ENCODE measurements around the gene GHSR.

- TF ChIP-seq CTCF (optimal IDR thresholded peaks at IDR 0.05 in 1 of 3, IDR thresholded peaks at IDR 0.05 in 1 of 3, conservative IDR thresholded peaks at IDR 0.05 in 1 of 3; ENCODE audit: extremely low read depth in 1 of 3, insufficient read depth in 2 of 3, low read length in 3 of 3) (no peak), EZH2 (IDR thresholded peaks at IDR 0.05; ENCODE audit: low read length) (no peak)
Observed at GRCh38 chr3:172404237-172404962, 43.9 kb downstream of the GHSR start.

Measured in keratinocyte (primary cell).